Measurements from ENCODE around the gene CSMD2. TPM values are rescaled to one million over a fixed set of nuclear protein-coding genes. Genes with fewer than 3 reads are reported as not detected.
"Not testable (repeated sequence)": the region's sequence is repeated elsewhere in the genome, so short reads cannot be mapped to it uniquely, and the experiment has no call there.

The CSMD2 gene
- total RNA-seq, 4 donors from 2014 or later = 8.6 TPM; not detected in 3

- H3K36me3 ChIP-seq = no peaks in the 10 kb centered on the region
- no peaks in the 10 kb centered on the region for H3K4me1 ChIP-seq
- intact Hi-C loops (cut with DNase I; ENCODE audit: low total_unique reads) = no loop called here
- H3K27ac ChIP-seq = no peak overlapping the region
- no peak for DNase-seq
- TF ChIP-seq, protein P1, sequence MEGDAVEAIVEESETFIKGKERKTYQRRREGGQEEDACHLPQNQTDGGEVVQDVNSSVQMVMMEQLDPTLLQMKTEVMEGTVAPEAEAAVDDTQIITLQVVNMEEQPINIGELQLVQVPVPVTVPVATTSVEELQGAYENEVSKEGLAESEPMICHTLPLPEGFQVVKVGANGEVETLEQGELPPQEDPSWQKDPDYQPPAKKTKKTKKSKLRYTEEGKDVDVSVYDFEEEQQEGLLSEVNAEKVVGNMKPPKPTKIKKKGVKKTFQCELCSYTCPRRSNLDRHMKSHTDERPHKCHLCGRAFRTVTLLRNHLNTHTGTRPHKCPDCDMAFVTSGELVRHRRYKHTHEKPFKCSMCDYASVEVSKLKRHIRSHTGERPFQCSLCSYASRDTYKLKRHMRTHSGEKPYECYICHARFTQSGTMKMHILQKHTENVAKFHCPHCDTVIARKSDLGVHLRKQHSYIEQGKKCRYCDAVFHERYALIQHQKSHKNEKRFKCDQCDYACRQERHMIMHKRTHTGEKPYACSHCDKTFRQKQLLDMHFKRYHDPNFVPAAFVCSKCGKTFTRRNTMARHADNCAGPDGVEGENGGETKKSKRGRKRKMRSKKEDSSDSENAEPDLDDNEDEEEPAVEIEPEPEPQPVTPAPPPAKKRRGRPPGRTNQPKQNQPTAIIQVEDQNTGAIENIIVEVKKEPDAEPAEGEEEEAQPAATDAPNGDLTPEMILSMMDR (IDR thresholded peaks at IDR 0.05) = no peak
- TF ChIP-seq POLR2A (IDR thresholded peaks at IDR 0.05) = no peak
- no peak overlapping the region for H3K4me3 ChIP-seq
- no peaks in the 10 kb centered on the region for H3K27me3 ChIP-seq
- no peaks in the 10 kb centered on the region for H3K9me3 ChIP-seq
Measured at GRCh38 chr1:34190692-34191091, 25.7 kb upstream of the CSMD2 start.

DNA sequence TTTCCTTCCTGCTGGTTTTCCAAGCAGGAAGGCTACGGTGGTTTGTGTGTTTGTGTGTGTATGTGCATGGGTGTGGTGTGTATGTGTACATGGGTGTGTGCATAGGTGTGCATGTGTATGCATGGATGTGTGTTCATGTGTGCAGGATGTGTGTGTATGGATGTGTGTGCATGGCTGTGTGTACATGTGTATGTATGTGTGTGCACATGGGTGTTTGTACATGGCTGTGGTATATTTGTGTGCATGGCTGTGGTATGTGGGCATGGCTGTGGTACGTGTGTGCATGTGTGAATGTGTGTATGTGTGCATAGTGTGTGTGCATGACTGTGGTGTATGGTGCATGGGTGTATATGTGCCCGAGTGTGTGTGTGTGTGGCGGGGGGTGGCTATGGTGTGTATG lies 24.0 kb upstream of the CSMD2 start:
- no peak for TF ChIP-seq POLR2A (IDR thresholded peaks at IDR 0.05)
- TF ChIP-seq, protein P1 (IDR thresholded peaks at IDR 0.05) = no peak
- no peaks in the 10 kb centered on the region for H3K4me1 ChIP-seq
- intact Hi-C loops (cut with DNase I; ENCODE audit: low total_unique reads) = no loop called here
- H3K27me3 ChIP-seq = no peaks in the 10 kb centered on the region
- no peaks in the 10 kb centered on the region for H3K36me3 ChIP-seq
- H3K27ac ChIP-seq = no peak overlapping the region
- DNase-seq = no peak
- no peak overlapping the region for H3K4me3 ChIP-seq
- H3K9me3 ChIP-seq = no peaks in the 10 kb centered on the region

DNA sequence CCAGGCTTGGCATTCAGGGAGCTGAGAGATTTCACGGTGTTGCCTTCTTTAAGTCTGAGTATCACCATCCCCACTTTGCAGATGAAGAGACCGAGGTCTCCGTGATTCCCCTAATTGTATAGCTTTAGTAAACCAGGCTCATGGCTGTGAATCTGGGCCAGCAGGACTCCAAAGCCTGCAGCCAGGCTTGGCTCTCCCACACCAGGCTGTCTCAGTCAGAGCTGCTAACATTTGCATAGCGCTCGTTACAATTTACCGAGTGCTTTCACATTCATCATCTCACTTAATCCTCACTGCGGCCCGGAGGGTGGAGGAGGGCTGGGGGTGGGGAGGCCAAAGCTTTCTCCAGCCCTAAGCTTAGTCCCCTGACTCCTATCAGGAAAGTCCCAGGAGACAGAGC lies 23.4 kb upstream of the CSMD2 start:
- Histone ChIP-seq H3K9me3 (no peaks in the 10 kb centered on the region), H3K27ac (no peak overlapping the region), H3K36me3 (no peaks in the 10 kb centered on the region), H3K27me3 (no peaks in the 10 kb centered on the region), H3K4me3 (no peak overlapping the region), H3K4me1 (no peaks in the 10 kb centered on the region)
- no peak for DNase-seq
- intact Hi-C loops (cut with DNase I; ENCODE audit: low total_unique reads) = no loop called here
- TF ChIP-seq POLR2A (IDR thresholded peaks at IDR 0.05) = no peak
- TF ChIP-seq, protein P1 (IDR thresholded peaks at IDR 0.05) = no peak

DNA sequence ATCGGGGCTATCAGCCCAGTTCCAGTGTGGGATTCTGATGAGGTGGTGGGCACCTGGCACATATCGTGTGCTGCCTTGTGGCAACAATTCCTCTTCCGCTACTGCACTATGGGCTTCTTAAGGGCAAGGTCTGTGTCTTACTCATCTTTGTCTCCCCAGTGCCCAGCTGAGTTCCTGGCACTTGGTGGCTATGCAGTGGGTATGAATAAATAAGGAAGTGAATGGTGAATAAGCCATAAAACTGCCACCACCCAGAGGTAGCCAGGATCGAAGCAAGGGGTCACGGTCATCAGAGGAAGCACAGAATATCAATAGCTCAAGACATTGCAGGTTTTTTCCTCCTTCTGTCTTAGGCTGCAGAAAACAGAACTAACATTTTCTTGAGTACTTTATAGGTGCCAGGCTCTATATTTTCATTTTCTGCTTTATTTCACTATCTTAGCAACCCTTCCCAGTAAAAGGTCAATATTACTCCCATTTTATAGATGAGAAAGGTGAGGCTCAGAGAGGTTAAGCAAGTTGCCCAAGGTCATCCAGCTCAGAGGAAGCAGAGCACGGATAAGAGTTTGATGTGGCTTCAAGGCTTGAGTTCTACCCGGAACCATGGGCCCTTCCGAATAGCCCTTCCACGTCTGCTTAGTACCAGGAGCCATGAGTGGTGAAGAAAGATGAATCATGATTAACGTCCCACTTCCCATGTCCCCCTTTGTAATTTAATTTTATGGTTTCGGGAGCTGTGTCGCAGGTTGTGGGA lies 21.9 kb upstream of the CSMD2 start:
- no peak overlapping the region for H3K4me3 ChIP-seq

DNA sequence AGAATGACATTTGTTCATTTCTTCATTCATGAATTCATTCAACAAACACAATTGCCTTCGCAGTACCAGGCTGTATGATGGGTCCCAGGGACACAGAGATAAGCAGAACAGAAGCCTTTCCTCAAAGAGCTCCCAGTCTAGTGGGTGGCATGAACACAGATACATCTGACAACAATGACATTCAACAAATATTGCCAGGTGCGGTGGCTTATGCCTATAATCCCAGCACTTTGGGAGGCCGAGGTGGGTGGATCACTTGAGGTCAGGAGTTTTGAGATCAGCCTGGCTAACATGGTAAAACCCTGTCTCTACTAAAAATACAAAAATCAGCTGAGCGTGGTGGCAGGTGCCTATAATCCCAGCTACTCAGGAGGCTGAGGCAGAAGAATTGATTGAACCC lies 18.4 kb upstream of the CSMD2 start:
- intact Hi-C loops (cut with DNase I; ENCODE audit: low total_unique reads); H3K9me3 ChIP-seq: not testable (repeated sequence)

More for the DNA sequence above, 21.9 kb upstream of the CSMD2 start:
- Histone ChIP-seq H3K27me3 (no peaks in the 10 kb centered on the region), H3K27ac (no peak overlapping the region), H3K4me1 (no peaks in the 10 kb centered on the region), H3K36me3 (no peaks in the 10 kb centered on the region), H3K9me3 (no peaks in the 10 kb centered on the region)
- intact Hi-C loops (cut with DNase I; ENCODE audit: low total_unique reads) = no loop called here
- no peak for DNase-seq
- no peak for TF ChIP-seq POLR2A (IDR thresholded peaks at IDR 0.05)
- TF ChIP-seq, protein P1 (IDR thresholded peaks at IDR 0.05) = no peak

More for the DNA sequence above, 18.4 kb upstream of the CSMD2 start:
- not testable (repeated sequence) for DNase-seq, H3K4me3 ChIP-seq, H3K4me1 ChIP-seq, H3K27me3 ChIP-seq, H3K27ac ChIP-seq, H3K36me3 ChIP-seq
